Endodermal cell (in vitro differentiated cells): ENCODE results near the gene EDN2. TPM values are rescaled to one million over a fixed set of nuclear protein-coding genes. Genes with fewer than 3 reads are reported as not detected.

ENCODE experiments used
- DNase-seq: peaks from one replicate; pipeline ENCODE4 v3.0.0-alpha.2; 2017
- H3K27ac ChIP-seq: 2 replicates; pipeline ENCODE4 v1.5.1; 2013; ENCODE audit warnings: mild to moderate bottlenecking, low read depth, low read length, moderate library complexity
- H3K27me3 ChIP-seq: 2 replicates; pipeline ENCODE4 v1.6.1; 2013; ENCODE audit warnings: mild to moderate bottlenecking, low read length, moderate library complexity; ENCODE audit not compliant: insufficient read depth, control insufficient read depth, poor library complexity, severe bottlenecking
- H3K36me3 ChIP-seq: 2 replicates; pipeline ENCODE4 v1.7.0; 2013; ENCODE audit warnings: mild to moderate bottlenecking, low read length, moderate library complexity; ENCODE audit not compliant: control insufficient read depth, insufficient read depth
- H3K4me1 ChIP-seq: one replicate; pipeline ENCODE4 v1.7.0; 2013; ENCODE audit warnings: low read length; ENCODE audit not compliant: control insufficient read depth, insufficient read depth
- H3K4me3 ChIP-seq: 2 replicates; pipeline ENCODE4 v1.5.1; 2013; ENCODE audit warnings: mild to moderate bottlenecking, low read length, moderate library complexity
- H3K9ac ChIP-seq: 2 replicates; pipeline ENCODE4 v1.6.1; 2013; ENCODE audit warnings: mild to moderate bottlenecking, low read length, moderate library complexity; ENCODE audit not compliant: poor library complexity, severe bottlenecking; ENCODE audit errors: extremely low read depth
- H3K9me3 ChIP-seq: 2 replicates; pipeline ENCODE4 v1.6.1; 2013; ENCODE audit warnings: mild to moderate bottlenecking, low read length, moderate library complexity; ENCODE audit not compliant: control insufficient read depth
- H3K27ac Mint-ChIP-seq: 2 replicates; pipeline ENCODE4 v1.8.0; 2020; ENCODE audit warnings: mixed read lengths
- H3K27me3 Mint-ChIP-seq: 2 replicates; pipeline ENCODE4 v1.8.0; 2021; ENCODE audit warnings: mild to moderate bottlenecking, mixed read lengths; ENCODE audit not compliant: insufficient read depth
- H3K36me3 Mint-ChIP-seq: 2 replicates; pipeline ENCODE4 v1.8.0; 2020; ENCODE audit warnings: low read depth, mixed read lengths
- H3K4me1 Mint-ChIP-seq: 2 replicates; pipeline ENCODE4 v1.8.0; 2020; ENCODE audit warnings: mixed read lengths
- H3K4me3 Mint-ChIP-seq: 2 replicates; pipeline ENCODE4 v1.8.0; 2020; ENCODE audit warnings: mild to moderate bottlenecking, moderate library complexity, mixed read lengths
- H3K9me3 Mint-ChIP-seq: 2 replicates; pipeline ENCODE4 v1.8.0; 2020; ENCODE audit warnings: mild to moderate bottlenecking, mixed read lengths
- WGBS, 2 experiments: methylation state at CpG; one replicate each; pipeline versions ENCODE4 v1.1.5 to v1.1.7; 2013; ENCODE audit warnings: missing lambda C conversion rate in 2 of 2, mixed read lengths in 1 of 2; ENCODE audit not compliant: insufficient coverage in 1 of 2, insufficient read length in 1 of 2; 5-methylcytosine and 5-hydroxymethylcytosine counted together
- total RNA-seq, 2 donors: library from RNA; stranded (reverse); fragmentation: NEBNext Ultra II Directional in 1 of 2; extraction: Animal tissue kit (Norgen Biotek cat#: 25700) in 1 of 2; gene quantifications; 2 replicates in 1 of 2; 3 replicates in 1 of 2; pipeline ENCODE4 v1.2.1, GENCODE V29; 2021
- TF ChIP-seq, protein P1 (sequence below): fragments of 200-600 bp; sonication (generic); conservative IDR thresholded peaks from 2 replicates; pipeline ENCODE4 v1.5.0; 2021; ENCODE audit warnings: antibody characterized with exemption, mild to moderate bottlenecking

EDN2 gene
- total RNA-seq, 2 donors from 2014 or later: not detected

DNA sequence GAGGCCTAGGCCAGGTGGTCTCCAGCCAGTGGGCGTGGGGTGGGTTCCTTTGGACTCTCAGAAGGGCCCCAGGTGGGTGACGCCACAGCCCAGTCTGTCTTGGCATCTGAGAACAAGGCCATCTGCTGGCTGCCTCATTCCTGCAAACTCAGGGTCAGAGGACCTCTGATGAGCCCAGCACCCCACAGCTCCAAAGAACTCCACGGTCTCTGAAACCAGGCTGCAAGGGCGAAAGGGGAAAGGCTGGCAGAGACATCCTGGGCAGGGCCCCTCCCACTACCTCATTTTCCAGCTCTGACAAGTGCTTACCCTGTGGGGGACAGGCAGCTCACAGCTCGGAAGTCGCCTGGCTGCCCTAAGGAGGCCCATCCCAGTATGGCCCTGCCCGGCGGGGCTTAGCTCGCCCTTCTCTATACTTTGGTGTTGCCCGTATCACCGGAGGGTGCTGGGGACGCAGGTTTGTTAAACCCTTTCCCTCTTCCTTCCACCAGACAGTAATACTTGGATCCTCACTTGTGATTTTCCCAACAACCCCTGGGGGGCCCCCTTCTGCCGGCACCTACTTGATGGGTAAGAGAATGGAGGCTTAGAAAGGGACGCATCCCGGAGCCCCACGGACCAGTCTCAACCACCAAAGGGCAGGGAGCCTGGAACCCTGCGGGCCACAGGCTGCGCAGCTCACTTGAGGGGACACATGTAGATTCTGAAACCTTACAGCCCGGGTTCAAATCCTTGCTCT lies 10.9 kb upstream of the EDN2 start:
- Mint-ChIP-seq H3K27ac (peak overlapping the region; percentile 90), H3K4me1 (peaks cover 8% of the 10 kb centered on the region), H3K9me3 (no peaks in the 10 kb centered on the region), H3K27me3 (peaks cover 6% of the 10 kb centered on the region), H3K4me3 (peak overlapping the region; percentile 40), H3K36me3 (no peaks in the 10 kb centered on the region)
- DNase-seq: peak; percentile 87
- Histone ChIP-seq H3K9ac (no peak overlapping the region), H3K36me3 (no peaks in the 10 kb centered on the region), H3K9me3 (no peaks in the 10 kb centered on the region), H3K27ac (peak overlapping the region; percentile 63), H3K4me1 (peaks cover 11% of the 10 kb centered on the region), H3K4me3 (no peak overlapping the region), H3K27me3 (no peaks in the 10 kb centered on the region)
- 67 to 76% methylated on average over 16 to 19 of the region's 19 CpGs for WGBS, 2 experiments
- TF ChIP-seq, protein P1, sequence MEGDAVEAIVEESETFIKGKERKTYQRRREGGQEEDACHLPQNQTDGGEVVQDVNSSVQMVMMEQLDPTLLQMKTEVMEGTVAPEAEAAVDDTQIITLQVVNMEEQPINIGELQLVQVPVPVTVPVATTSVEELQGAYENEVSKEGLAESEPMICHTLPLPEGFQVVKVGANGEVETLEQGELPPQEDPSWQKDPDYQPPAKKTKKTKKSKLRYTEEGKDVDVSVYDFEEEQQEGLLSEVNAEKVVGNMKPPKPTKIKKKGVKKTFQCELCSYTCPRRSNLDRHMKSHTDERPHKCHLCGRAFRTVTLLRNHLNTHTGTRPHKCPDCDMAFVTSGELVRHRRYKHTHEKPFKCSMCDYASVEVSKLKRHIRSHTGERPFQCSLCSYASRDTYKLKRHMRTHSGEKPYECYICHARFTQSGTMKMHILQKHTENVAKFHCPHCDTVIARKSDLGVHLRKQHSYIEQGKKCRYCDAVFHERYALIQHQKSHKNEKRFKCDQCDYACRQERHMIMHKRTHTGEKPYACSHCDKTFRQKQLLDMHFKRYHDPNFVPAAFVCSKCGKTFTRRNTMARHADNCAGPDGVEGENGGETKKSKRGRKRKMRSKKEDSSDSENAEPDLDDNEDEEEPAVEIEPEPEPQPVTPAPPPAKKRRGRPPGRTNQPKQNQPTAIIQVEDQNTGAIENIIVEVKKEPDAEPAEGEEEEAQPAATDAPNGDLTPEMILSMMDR: peak; percentile 57

DNA sequence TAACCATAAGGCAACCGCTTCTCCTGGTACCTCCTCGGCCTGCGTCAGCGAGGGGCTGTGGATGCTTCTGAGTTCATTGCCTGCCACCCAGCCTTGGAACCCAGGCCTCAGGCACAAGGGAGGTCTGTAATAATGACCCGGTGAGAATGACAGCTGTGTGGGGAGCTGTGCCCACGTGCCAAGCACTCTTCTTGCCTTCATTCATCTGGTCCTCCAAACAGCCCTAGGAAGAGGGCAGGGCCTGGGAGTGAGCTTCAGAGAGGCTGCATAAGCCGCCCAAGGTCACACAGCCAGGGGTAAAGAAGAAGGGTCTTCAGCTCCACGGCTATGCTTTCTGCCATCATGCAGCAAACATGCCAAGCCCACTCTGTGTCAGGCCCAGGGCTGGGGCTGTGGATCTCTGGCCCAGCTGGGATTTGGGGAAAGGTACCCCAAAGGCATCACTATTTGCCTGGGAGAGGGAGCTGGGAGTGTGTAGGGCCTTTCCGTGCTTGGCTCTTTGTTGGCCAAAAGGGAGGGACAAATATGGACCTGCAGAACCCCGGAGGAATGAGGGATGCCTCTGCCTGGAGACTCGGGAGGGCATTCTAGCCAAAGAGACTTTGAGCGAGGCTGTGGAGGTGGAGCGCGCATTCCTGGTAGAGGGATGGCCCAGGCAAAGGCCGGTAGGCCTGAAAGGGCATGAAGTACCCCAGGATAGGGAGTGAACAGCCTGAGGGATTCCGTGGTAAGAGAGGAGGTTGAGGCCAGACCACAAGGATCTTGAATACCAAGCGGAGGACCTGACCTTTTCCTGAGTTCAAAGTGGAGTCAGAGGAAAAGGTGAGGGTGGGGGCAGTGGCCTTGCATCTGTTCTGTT lies 10.1 kb upstream of the EDN2 start:
- TF ChIP-seq, protein P1: no peak
- no peaks in the 10 kb centered on the region for H3K27me3 ChIP-seq
- no peak overlapping the region for H3K4me3 ChIP-seq
- peaks cover 8% of the 10 kb centered on the region for H3K4me1 ChIP-seq
- H3K36me3 ChIP-seq: no peaks in the 10 kb centered on the region
- no peaks in the 10 kb centered on the region for H3K36me3 Mint-ChIP-seq
- no peak overlapping the region for H3K27ac Mint-ChIP-seq
- H3K27me3 Mint-ChIP-seq: peaks cover 12% of the 10 kb centered on the region
- DNase-seq: no peak
- H3K4me1 Mint-ChIP-seq: peaks cover 8% of the 10 kb centered on the region
- H3K9ac ChIP-seq: no peak overlapping the region
- 85 to 86% methylated on average over 13 to 17 of the region's 17 CpGs for WGBS, 2 experiments
- H3K27ac ChIP-seq: no peak overlapping the region
- H3K9me3 ChIP-seq: no peaks in the 10 kb centered on the region
- H3K9me3 Mint-ChIP-seq: no peaks in the 10 kb centered on the region
- H3K4me3 Mint-ChIP-seq: no peak overlapping the region

DNA sequence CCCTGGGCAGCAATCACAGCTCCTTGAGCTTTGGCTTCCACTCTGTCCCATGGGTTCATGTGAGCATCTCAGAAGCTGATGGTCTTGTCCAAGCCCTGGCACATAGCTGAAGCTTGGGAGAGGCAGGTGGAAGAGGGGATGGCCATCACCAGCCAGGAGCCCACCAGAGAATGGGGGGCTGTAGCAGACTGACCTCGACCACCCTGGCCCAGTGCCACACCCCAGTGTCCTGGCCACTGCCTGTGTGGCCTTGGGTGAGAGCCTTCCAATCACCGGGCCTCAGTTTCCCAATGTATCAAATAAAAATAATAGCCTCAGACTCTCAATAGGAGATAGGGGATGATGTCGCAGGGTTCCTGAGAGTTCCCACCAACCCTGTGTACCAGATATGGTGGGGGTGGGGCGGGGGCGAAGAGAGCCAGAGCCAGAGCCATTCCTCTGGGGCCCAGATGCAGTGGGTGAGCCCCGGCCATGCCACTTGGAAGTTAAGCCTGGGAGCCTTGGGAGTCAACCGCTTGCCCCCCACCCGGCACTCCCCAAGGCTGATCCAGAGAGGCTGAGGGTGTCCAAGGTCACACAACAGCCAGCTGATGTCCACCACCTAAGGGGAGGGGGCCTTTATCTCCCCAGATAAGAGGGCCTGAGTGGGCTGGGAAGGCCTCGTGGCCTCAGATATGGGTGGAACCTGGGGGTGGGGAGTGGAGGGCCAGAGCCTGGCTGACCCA lies 9.3 kb upstream of the EDN2 start:
- Histone ChIP-seq H3K27ac (no peak overlapping the region), H3K4me1 (peaks cover 8% of the 10 kb centered on the region), H3K9ac (no peak overlapping the region), H3K36me3 (no peaks in the 10 kb centered on the region), H3K27me3 (no peaks in the 10 kb centered on the region), H3K9me3 (no peaks in the 10 kb centered on the region), H3K4me3 (no peak overlapping the region)
- DNase-seq: no peak
- 95 to 100% methylated on average over 6 to 8 of the region's 9 CpGs for WGBS, 2 experiments
- Mint-ChIP-seq H3K4me3 (no peak overlapping the region), H3K9me3 (no peaks in the 10 kb centered on the region), H3K36me3 (no peaks in the 10 kb centered on the region), H3K4me1 (peaks cover 8% of the 10 kb centered on the region), H3K27me3 (peaks cover 14% of the 10 kb centered on the region), H3K27ac (no peak overlapping the region)
- TF ChIP-seq, protein P1: no peak
